Measurements from ENCODE around the gene DUOXA2. TPM values are rescaled to one million over a fixed set of nuclear protein-coding genes. Genes with fewer than 3 reads are reported as not detected.

DUOXA2 gene
- total RNA-seq, 1 donor from 2014 or later: not detected

- H3K4me3 Mint-ChIP-seq: peak overlapping the region; percentile 75
- intact Hi-C loops (cut with micrococcal nuclease): loop anchor here (1.0 to 10.0 kb wide), 6 partner anchors 21 to 417 kb away; partner anchors contain the start of gene BLOC1S6
- H3K9me3 Mint-ChIP-seq: no peaks in the 10 kb centered on the region
- H3K4me1 Mint-ChIP-seq (ENCODE audit: low read depth): peaks cover 21% of the 10 kb centered on the region
- H3K36me3 Mint-ChIP-seq (ENCODE audit: low read depth): peaks cover 2% of the 10 kb centered on the region
- peak overlapping the region; percentile 81 for H3K27ac Mint-ChIP-seq
- DNase-seq (ENCODE audit: low spot score): no peak
- no peaks in the 10 kb centered on the region for H3K27me3 Mint-ChIP-seq (ENCODE audit: insufficient read depth)
Observed at GRCh38 chr15:45167631-45168205, 53.6 kb downstream of the DUOXA2 start.

Other genes with a start within 250 kb of the DUOXA2 start
- gene TERB2, start 157.6 kb upstream of the DUOXA2 start, total RNA-seq: not detected in 2 replicates
- 19.9 and 21.5 TPM in 2 replicates for gene SORD, start 91.1 kb upstream of the DUOXA2 start, total RNA-seq
- gene DUOX2, start 154 bp upstream of the DUOXA2 start, total RNA-seq: not detected in 2 replicates
- gene DUOXA1, start 15.6 kb downstream of the DUOXA2 start, total RNA-seq: 0.37 TPM in 1 of 2 replicates, not detected in the other
- 0.10 and 0.13 TPM in 2 replicates for gene DUOX1, start 15.7 kb downstream of the DUOXA2 start, total RNA-seq
- 14.5 and 16.3 TPM in 2 replicates for gene SHF, start 73.6 kb downstream of the DUOXA2 start, total RNA-seq
- not detected in 2 replicates for gene SLC28A2, start 137.9 kb downstream of the DUOXA2 start, total RNA-seq

All from activated T-helper 1 cell treated with anti-CD3 and anti-CD28 coated beads, Interleukin-12 subunit alpha, Interleukin-12 subunit beta, Interleukin-2, Interleukin-4 antibody, amounts not matched to agents 30 ng/mL and 10 ng/mL and 1 ng/mL, durations not matched to agents 14 hours and 24 hours and 36 hours (primary cell).